Neuronal stem cell (in vitro differentiated cells): ENCODE results near the gene EIPR1.

Experiments used
- DNase-seq: peaks from one replicate; pipeline ENCODE4 v3.0.0-alpha.2; 2013; ENCODE audit warnings: low spot score
- H2AFZ ChIP-seq: one replicate; pipeline ENCODE4 v1.6.1; 2013; ENCODE audit warnings: mild to moderate bottlenecking, low read length, inconsistent platforms
- H2AK5ac ChIP-seq: 2 replicates; pipeline ENCODE4 v1.6.1; 2013; ENCODE audit warnings: low read depth, mild to moderate bottlenecking, inconsistent platforms, low read length, moderate library complexity, mixed read lengths
- H2BK120ac ChIP-seq: 2 replicates; pipeline ENCODE4 v1.6.1; 2013; ENCODE audit warnings: low read depth, mild to moderate bottlenecking, inconsistent platforms, low read length, moderate library complexity, mixed read lengths
- H2BK12ac ChIP-seq: one replicate; pipeline ENCODE4 v1.6.1; 2013; ENCODE audit warnings: low read length, inconsistent platforms
- H2BK15ac ChIP-seq: 2 replicates; pipeline ENCODE4 v1.6.1; 2013; ENCODE audit warnings: mild to moderate bottlenecking, low read length, inconsistent platforms, mixed read lengths
- H2BK5ac ChIP-seq: one replicate; pipeline ENCODE4 v1.6.1; 2013; ENCODE audit warnings: inconsistent platforms, mild to moderate bottlenecking, low read length, moderate library complexity
- H3K14ac ChIP-seq: one replicate; pipeline ENCODE4 v1.6.1; 2013; ENCODE audit warnings: low read length, inconsistent platforms
- H3K18ac ChIP-seq: 2 replicates; pipeline ENCODE4 v1.6.1; 2013; ENCODE audit warnings: low read length, inconsistent platforms
- H3K23ac ChIP-seq: 2 replicates; pipeline ENCODE4 v1.6.1; 2013; ENCODE audit warnings: low read depth, mild to moderate bottlenecking, mixed read lengths, low read length, inconsistent platforms; ENCODE audit not compliant: poor library complexity
- H3K27ac ChIP-seq: replicated peaks from 3 replicates; pipeline ENCODE4 v1.5.1; 2013; ENCODE audit warnings: low read length, inconsistent platforms
- H3K27me3 ChIP-seq, 3 experiments: 2 replicates each; pipeline ENCODE4 v1.6.1; 2013; ENCODE audit warnings: low read length in 3 of 3, mild to moderate bottlenecking in 2 of 3, inconsistent platforms in 1 of 3, low read depth in 1 of 3, mixed read lengths in 1 of 3, moderate library complexity in 1 of 3; ENCODE audit not compliant: control insufficient read depth in 3 of 3, insufficient read depth in 3 of 3
- H3K36me3 ChIP-seq, 2 donors: replicated peaks in 1 of 2; 2 replicates each; pipeline ENCODE4 v1.6.1; 2013; ENCODE audit warnings: low read length in 2 of 2; ENCODE audit not compliant: control insufficient read depth in 2 of 2, insufficient read depth in 2 of 2
- H3K4ac ChIP-seq: 2 replicates; pipeline ENCODE4 v1.6.1; 2013; ENCODE audit warnings: inconsistent platforms, mild to moderate bottlenecking, low read length, moderate library complexity
- H3K4me1 ChIP-seq, 2 donors: 1 replicate in 1 of 2; 2 replicates in 1 of 2; pipeline ENCODE4 v1.6.1; 2013; ENCODE audit warnings: low read length in 2 of 2, low read depth in 1 of 2; ENCODE audit not compliant: control insufficient read depth in 2 of 2, insufficient read depth in 1 of 2
- H3K4me2 ChIP-seq: one replicate; pipeline ENCODE4 v1.6.1; 2013; ENCODE audit warnings: mild to moderate bottlenecking, low read length, inconsistent platforms; ENCODE audit not compliant: insufficient read depth, poor library complexity, severe bottlenecking
- H3K4me3 ChIP-seq, 2 donors: 2 replicates each; pipeline ENCODE4 v1.5.1; 2013; ENCODE audit warnings: low read length in 2 of 2, mild to moderate bottlenecking in 2 of 2, inconsistent platforms in 1 of 2, moderate library complexity in 1 of 2
- H3K79me1 ChIP-seq: one replicate; pipeline ENCODE4 v1.6.1; 2013; ENCODE audit warnings: low read depth, mild to moderate bottlenecking, inconsistent platforms, low read length, moderate library complexity
- H3K9ac ChIP-seq: one replicate; pipeline ENCODE4 v1.6.1; 2013; ENCODE audit warnings: mild to moderate bottlenecking, low read depth, low read length, inconsistent platforms; ENCODE audit not compliant: poor library complexity
- H3K9me3 ChIP-seq, 2 donors: replicated peaks in 1 of 2; 2 replicates each; pipeline versions ENCODE3 to v1.6.1; 2013; ENCODE audit warnings: low read length in 2 of 2, mild to moderate bottlenecking in 2 of 2, inconsistent platforms in 1 of 2, low read depth in 1 of 2, mixed read lengths in 1 of 2, moderate library complexity in 1 of 2; ENCODE audit not compliant: control insufficient read depth in 2 of 2, insufficient read depth in 1 of 2
- H4K8ac ChIP-seq: one replicate; pipeline ENCODE4 v1.6.1; 2013; ENCODE audit warnings: low read depth, mild to moderate bottlenecking, inconsistent platforms, low read length, moderate library complexity
- H4K91ac ChIP-seq: one replicate; pipeline ENCODE4 v1.6.1; 2013; ENCODE audit warnings: low read length, low read depth, mild to moderate bottlenecking, inconsistent platforms; ENCODE audit not compliant: poor library complexity
- WGBS, 2 donors: extraction: QIAGEN DNeasy Blood & Tissue Kit; methylation state at CpG; one replicate each; pipeline ENCODE4 v1.1.7; 2013; ENCODE audit warnings: missing lambda C conversion rate in 2 of 2, mixed read lengths in 1 of 2; ENCODE audit not compliant: insufficient read length in 2 of 2, insufficient replicate concordance in 1 of 2; ENCODE audit errors: extremely low coverage in 2 of 2; 5-methylcytosine and 5-hydroxymethylcytosine counted together

EIPR1 gene

DNA sequence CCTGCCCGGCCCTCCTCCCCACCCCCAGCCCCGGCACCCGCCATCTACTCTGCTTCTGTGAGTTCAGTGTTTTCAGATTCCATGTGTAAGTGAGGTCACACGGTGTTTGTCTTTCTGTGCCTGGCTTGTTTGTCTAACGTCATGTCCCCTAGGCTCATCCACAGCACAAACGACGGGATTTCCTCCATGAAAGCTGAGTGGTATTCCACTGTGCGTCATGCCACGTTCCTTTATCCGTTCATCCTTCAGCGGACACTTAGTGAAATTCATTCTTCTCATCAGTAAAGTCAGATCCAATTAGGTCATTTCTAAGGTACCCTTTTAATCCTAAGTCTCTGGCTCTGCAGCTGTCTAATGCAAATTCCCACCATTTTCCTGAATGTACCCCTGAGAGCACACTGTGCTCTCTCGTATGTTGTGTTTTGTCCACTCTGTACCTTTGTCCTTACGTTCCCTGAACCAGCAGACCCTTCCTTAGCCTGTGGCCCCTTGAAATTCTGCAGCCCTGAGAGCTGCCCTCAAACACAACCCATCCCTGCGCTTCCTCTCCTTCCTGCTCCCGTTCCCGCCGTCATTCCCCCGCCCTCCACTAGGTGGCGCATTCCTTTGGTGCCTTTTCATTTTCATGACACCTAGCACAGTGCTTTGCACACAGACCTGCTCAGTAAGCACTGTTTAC is 46.0 kb upstream of the EIPR1 start:
- Histone ChIP-seq H3K18ac (no peak overlapping the region), H3K9me3 (no peaks in the 10 kb centered on the region)

DNA sequence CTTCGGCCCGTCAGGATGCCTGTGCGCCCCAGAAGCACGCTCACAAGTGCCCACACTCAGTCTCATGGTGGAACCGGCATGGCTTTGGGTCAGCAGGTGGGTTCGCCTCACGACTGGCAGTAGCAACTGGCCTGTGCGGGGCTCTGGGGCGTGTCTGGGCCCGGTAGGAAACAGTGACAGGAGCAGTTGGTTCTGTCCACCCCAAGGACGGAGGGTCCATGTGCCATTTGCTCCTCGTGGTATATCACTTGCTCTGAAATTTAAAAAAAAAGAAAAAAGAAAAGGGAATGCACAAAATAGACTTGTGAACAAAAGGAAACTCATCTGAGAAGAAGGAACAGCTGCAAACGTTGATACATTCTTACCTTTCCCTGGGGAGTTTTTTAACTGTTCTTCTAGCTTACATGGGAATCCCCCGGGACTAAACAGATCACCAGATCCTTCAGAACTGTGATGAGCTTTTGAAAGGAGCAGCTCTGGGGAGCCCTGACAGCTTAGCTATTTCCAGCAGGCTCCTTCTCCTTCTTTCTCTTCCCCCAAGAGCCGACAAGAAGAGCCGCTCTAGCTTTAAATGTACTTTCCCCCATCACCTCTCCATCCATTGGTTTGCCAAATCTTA is 44.7 kb upstream of the EIPR1 start:
- peaks cover 2% of the 10 kb centered on the region for H3K79me1 ChIP-seq
- no CpG with 5 or more reads among the region's 16 CpGs for WGBS, 2 donors
- no peak overlapping the region for H3K4me2 ChIP-seq
- H3K36me3 ChIP-seq = peaks cover 35 to 89% of the 10 kb centered on the region in 2 donors
- H3K4me1 ChIP-seq = peaks cover 0 to 4% of the 10 kb centered on the region in 2 donors
- H3K27me3 ChIP-seq = no peaks in the 10 kb centered on the region
- H4K8ac ChIP-seq = no peak overlapping the region
- no peak overlapping the region for H3K4ac ChIP-seq
- no peak overlapping the region for H3K9ac ChIP-seq
- no peak overlapping the region for H2BK120ac ChIP-seq
- no peak overlapping the region for H3K14ac ChIP-seq
- H3K23ac ChIP-seq = no peak overlapping the region
- H3K27ac ChIP-seq = no peak overlapping the region
- DNase-seq = no peak
- H3K9me3 ChIP-seq = no peaks in the 10 kb centered on the region
- no peak overlapping the region for H4K91ac ChIP-seq
- H2BK5ac ChIP-seq = no peak overlapping the region
- no peak overlapping the region for H2AFZ ChIP-seq
- no peak overlapping the region for H2BK15ac ChIP-seq
- no peak overlapping the region for H3K4me3 ChIP-seq
- H2AK5ac ChIP-seq = no peak overlapping the region
- no peak overlapping the region for H2BK12ac ChIP-seq
- no peak overlapping the region for H3K18ac ChIP-seq

More for the DNA sequence above, 46.0 kb upstream of the EIPR1 start:
- Histone ChIP-seq H2AK5ac (no peak overlapping the region), H3K27me3 (no peaks in the 10 kb centered on the region), H3K4me1 (peaks cover 0 to 4% of the 10 kb centered on the region in 2 donors), H4K8ac (peak overlapping the region; percentile 57), H3K9ac (no peak overlapping the region), H2BK12ac (no peak overlapping the region), H3K4me3 (no peak overlapping the region), H3K36me3 (peaks cover 37 to 90% of the 10 kb centered on the region in 2 donors), H2BK15ac (no peak overlapping the region), H3K23ac (no peak overlapping the region), H3K27ac (no peak overlapping the region), H2BK120ac (no peak overlapping the region), H2AFZ (no peak overlapping the region), H4K91ac (no peak overlapping the region), H3K14ac (no peak overlapping the region), H3K4me2 (no peak overlapping the region), H3K79me1 (peaks cover 2% of the 10 kb centered on the region), H2BK5ac (no peak overlapping the region), H3K4ac (no peak overlapping the region)
- peak; percentile 58 for DNase-seq
- no CpG with 5 or more reads among the region's 19 CpGs for WGBS, 2 donors

DNA sequence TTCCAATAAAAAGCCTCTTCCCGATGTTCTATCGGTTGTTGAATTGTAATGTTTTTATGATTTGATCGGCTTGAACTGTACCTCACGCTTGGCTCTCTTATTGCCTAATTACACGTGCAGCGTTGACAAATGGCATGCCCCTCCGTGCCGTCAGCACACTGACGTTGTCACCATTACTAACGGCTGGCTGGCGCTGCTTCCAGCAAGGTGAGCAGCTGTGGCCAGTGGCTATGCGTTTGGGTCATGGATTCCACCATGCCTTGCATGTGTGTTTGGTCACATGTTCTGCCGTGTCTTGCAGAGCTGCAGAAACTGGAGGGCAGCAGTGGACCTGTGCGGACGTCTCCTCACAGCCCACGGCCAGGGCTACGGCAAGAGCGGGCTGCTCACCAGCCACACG is 44.0 kb upstream of the EIPR1 start:
- Histone ChIP-seq H3K4me1 (peaks cover 0 to 4% of the 10 kb centered on the region in 2 donors), H3K4ac (no peak overlapping the region), H2BK120ac (no peak overlapping the region), H3K27me3 (no peaks in the 10 kb centered on the region), H3K27ac (no peak overlapping the region), H3K18ac (no peak overlapping the region), H2BK5ac (no peak overlapping the region), H2BK12ac (no peak overlapping the region), H3K4me3 (no peak overlapping the region), H3K79me1 (peaks cover 2% of the 10 kb centered on the region), H3K14ac (peak overlapping the region; percentile 3), H3K36me3 (peaks cover 34 to 86% of the 10 kb centered on the region in 2 donors), H2AK5ac (no peak overlapping the region), H3K23ac (no peak overlapping the region), H2BK15ac (no peak overlapping the region), H3K9ac (no peak overlapping the region), H4K8ac (no peak overlapping the region), H3K4me2 (no peak overlapping the region), H4K91ac (no peak overlapping the region), H3K9me3 (no peaks in the 10 kb centered on the region), H2AFZ (no peak overlapping the region)
- WGBS, 2 donors = no CpG with 5 or more reads among the region's 19 CpGs
- no peak for DNase-seq

DNA sequence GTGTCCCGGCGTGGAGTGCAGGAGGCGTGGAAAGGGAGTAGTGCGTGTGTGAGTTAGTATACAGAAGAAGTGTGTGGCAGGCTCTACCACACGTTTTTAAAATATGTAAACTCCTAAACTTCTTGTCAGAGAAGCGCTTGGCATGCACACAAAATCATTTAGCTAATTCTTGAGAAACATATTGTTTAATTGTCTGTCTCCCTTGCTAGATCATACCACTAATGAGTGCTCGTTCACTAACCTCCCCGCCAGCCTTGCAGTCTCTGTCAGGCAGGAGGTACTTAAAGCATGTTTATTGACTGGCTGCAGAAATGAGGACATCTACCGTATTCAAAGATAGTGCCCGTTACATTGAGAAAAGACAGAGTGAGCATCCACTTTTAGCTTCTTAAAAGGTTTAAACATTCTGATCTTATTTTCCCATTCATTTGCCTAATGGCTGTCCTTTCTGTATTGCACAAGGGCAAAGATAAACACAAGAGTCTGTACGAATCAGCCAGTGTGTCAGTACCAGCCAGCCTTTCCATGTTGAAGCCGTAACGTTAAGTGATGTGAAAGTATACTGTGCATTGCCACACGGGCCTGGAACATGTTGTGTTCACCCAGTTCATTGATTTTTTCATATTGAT is 43.3 kb upstream of the EIPR1 start:
- Histone ChIP-seq H3K4ac (no peak overlapping the region), H3K79me1 (no peaks in the 10 kb centered on the region), H3K18ac (no peak overlapping the region), H2AFZ (no peak overlapping the region), H2BK5ac (no peak overlapping the region), H4K91ac (no peak overlapping the region), H3K9me3 (no peaks in the 10 kb centered on the region), H2BK12ac (no peak overlapping the region), H3K9ac (no peak overlapping the region), H4K8ac (no peak overlapping the region), H3K27me3 (no peaks in the 10 kb centered on the region), H3K23ac (no peak overlapping the region), H3K14ac (no peak overlapping the region), H3K4me3 (no peak overlapping the region), H3K4me2 (no peak overlapping the region), H3K27ac (no peak overlapping the region), H3K36me3 (peaks cover 32 to 79% of the 10 kb centered on the region in 2 donors), H2AK5ac (no peak overlapping the region), H2BK120ac (no peak overlapping the region), H3K4me1 (peaks cover 0 to 4% of the 10 kb centered on the region in 2 donors), H2BK15ac (no peak overlapping the region)
- no peak for DNase-seq
- no CpG with 5 or more reads among the region's 14 CpGs for whole genome bisulfite sequencing, 2 donors
